ENCODE results near the gene NKD1.

GRCh38 chr16:50610331-50611262, 62.4 kb downstream of the NKD1 start:
- no peak for TF ChIP-seq EZH2phosphoT487 (IDR thresholded peaks at IDR 0.05; ENCODE audit: insufficient read depth, low read depth)
- no peak for TF ChIP-seq EZH2 (IDR thresholded peaks at IDR 0.05; ENCODE audit: insufficient read depth, poor library complexity, severe bottlenecking)

All from GM23248 (cell line).